WERI-Rb-1 (cell line): Measurements from ENCODE around the gene EME1.
"Not testable (repeated sequence)": the region's sequence is repeated elsewhere in the genome, so short reads cannot be mapped to it uniquely, and the experiment has no call there.

Experiments used
- DNase-seq: peaks from one replicate; pipeline ENCODE4 v3.0.0-alpha.2; 2020
- H3K27ac ChIP-seq: fragments of 250-450 bp; sonication (Bioruptor Pico); 2 replicates; pipeline ENCODE4 v1.5.1; 2020; ENCODE audit warnings: mild to moderate bottlenecking, moderate library complexity
- H3K27me3 ChIP-seq: fragments of 250-450 bp; sonication (Bioruptor Pico); 2 replicates; pipeline ENCODE4 v1.5.1; 2021; ENCODE audit warnings: mild to moderate bottlenecking, low read depth, moderate library complexity; ENCODE audit not compliant: insufficient read depth, severe bottlenecking
- H3K36me3 ChIP-seq: fragments of 250-450 bp; sonication (Bioruptor Pico); 2 replicates; pipeline ENCODE4 v1.5.1; 2020; ENCODE audit warnings: mild to moderate bottlenecking, moderate library complexity
- H3K4me3 ChIP-seq: 2 replicates; pipeline ENCODE4 v1.5.1; 2011; ENCODE audit warnings: low read depth, mild to moderate bottlenecking, control low read depth, low read length
- H3K9me3 ChIP-seq: fragments of 250-450 bp; sonication (Bioruptor Pico); 2 replicates; pipeline ENCODE4 v1.5.1; 2021; ENCODE audit warnings: mild to moderate bottlenecking, moderate library complexity; ENCODE audit not compliant: severe bottlenecking
- CTCF ChIP-seq: IDR thresholded peaks from 2 replicates; pipeline ENCODE4 v1.5.1; 2011; ENCODE audit warnings: low read depth, mild to moderate bottlenecking, control low read depth, inconsistent platforms, low read length

EME1 gene

GRCh38 chr17:50330151-50330775, 42.8 kb upstream of the EME1 start:
- Histone ChIP-seq H3K27me3 (no peaks in the 10 kb centered on the region), H3K36me3 (no peaks in the 10 kb centered on the region), H3K9me3 (no peaks in the 10 kb centered on the region), H3K4me3 (no peak overlapping the region), H3K27ac (no peak overlapping the region)
- DNase-seq = no peak
- TF ChIP-seq CTCF = 0 out of 2 replicates have a peak, but pooled peaks have one; percentile 7

DNA sequence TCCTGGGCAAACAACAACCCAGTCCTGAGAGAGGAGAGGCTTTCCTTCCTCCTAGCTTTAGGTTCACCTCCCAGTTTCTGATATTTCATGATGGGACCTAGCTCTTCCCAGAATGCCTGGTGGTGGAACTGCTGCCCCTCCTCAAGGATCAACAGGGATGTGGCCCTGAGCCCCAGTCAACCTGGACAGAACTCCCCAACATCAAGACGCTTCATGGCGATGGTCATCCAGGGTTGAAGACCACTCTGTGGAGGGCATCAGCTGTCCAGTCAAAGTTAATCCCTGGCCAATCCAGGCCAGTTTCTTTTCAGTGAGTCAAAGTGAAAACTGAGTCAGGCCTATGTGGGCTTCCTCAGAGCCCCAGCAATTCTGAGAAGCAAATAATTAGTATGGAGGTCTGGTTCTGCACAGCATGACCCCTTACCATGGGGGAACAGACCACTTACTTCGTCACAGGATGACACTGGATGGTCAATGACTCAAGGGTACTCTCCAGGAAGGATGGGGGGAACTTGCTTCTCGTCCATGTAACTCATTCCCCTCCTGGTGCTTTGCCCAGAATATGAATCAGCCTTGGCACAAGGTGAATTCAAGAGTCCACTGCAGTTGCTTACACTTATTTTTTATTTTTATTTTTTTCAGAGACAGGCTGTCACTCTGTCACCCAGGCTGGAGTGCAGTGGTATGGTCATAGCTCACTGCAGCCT, 41.8 kb upstream of the EME1 start:
- Histone ChIP-seq H3K27ac (no peak overlapping the region), H3K27me3 (no peaks in the 10 kb centered on the region), H3K36me3 (no peaks in the 10 kb centered on the region), H3K9me3 (no peaks in the 10 kb centered on the region), H3K4me3 (no peak overlapping the region)
- no peak for DNase-seq
- TF ChIP-seq CTCF = no peak

GRCh38 chr17:50332196-50332595, 40.8 kb upstream of the EME1 start:
- Histone ChIP-seq H3K4me3 (no peak overlapping the region), H3K27me3 (no peaks in the 10 kb centered on the region), H3K9me3 (no peaks in the 10 kb centered on the region), H3K36me3 (no peaks in the 10 kb centered on the region), H3K27ac (no peak overlapping the region)
- DNase-seq = no peak
- TF ChIP-seq CTCF = no peak

GRCh38 chr17:50333291-50334057, 39.6 kb upstream of the EME1 start:
- H3K27me3 ChIP-seq, H3K27ac ChIP-seq, H3K4me3 ChIP-seq, H3K36me3 ChIP-seq, H3K9me3 ChIP-seq: not testable (repeated sequence)
- DNase-seq = peak; percentile 77
- peak; percentile 79 for TF ChIP-seq CTCF

GRCh38 chr17:50337956-50338355, 35.1 kb upstream of the EME1 start:
- Histone ChIP-seq H3K9me3 (peaks cover 15% of the 10 kb centered on the region), H3K27me3 (no peaks in the 10 kb centered on the region), H3K36me3 (no peaks in the 10 kb centered on the region), H3K4me3 (no peak overlapping the region), H3K27ac (no peak overlapping the region)
- no peak for TF ChIP-seq CTCF
- no peak for DNase-seq
